ENCODE measurements around the gene CD3E. TPM values are rescaled to one million over a fixed set of nuclear protein-coding genes. Genes with fewer than 3 reads are reported as not detected.
A peak's percentile ranks its signal among the peaks of the same experiment; 100 is the strongest.

CD3E gene
- total RNA-seq, 1 experiment from 2014 or later: not detected

GRCh38 chr11:118265954-118266353, 38.6 kb upstream of the CD3E start:
- H2AFZ ChIP-seq: peak overlapping the region; percentile 92; the same call in 1 of the 2 replicates
- H3K36me3 ChIP-seq (ENCODE audit: low read depth): peaks cover 12% of the 10 kb centered on the region
- peaks cover 39% of the 10 kb centered on the region for H3F3A ChIP-seq (ENCODE audit: insufficient read depth, low read depth)
- intact Hi-C loops (cut with micrococcal nuclease; ENCODE audit: unreplicated experiment): no loop called here
- POLR2A ChIA-PET (ENCODE audit: unreplicated experiment): interaction anchor here (0.6 to 0.7 kb wide), 4 partner anchors 12 to 1381 kb away, joined by 3 to 4 read pairs (median 3); no protein-coding TSS in a partner anchor
- H3K4me1 ChIP-seq (replicated peaks; ENCODE audit: insufficient read depth): peaks cover 40% of the 10 kb centered on the region
- H3K4me3 ChIP-seq: no peak overlapping the region
- H3K27ac ChIP-seq: no peak overlapping the region; the same call in 1 of the 2 replicates
- peaks cover 24% of the 10 kb centered on the region for H3K79me2 ChIP-seq (ENCODE audit: low read depth)
- no TSS peak for BruUV-seq (replicated peaks)
- peak; percentile 69 to 71 for DNase-seq
- peak overlapping the region; percentile 88 for H3K4me2 ChIP-seq
- CTCF ChIA-PET: interaction anchor here (0.6 to 0.8 kb wide), 2 partner anchors 11 to 14 kb away, joined by 5 to 7 read pairs; no protein-coding TSS in a partner anchor
- TF ChIP-seq EZH2 (IDR thresholded peaks at IDR 0.05; ENCODE audit: low read depth) (no peak), CTCF (conservative IDR thresholded peaks at IDR 0.05) (no peak)
- no peaks in the 10 kb centered on the region; the same call in 1 of the 2 replicates for H3K9me2 ChIP-seq (ENCODE audit: insufficient read depth)
- H3K27me3 ChIP-seq (ENCODE audit: insufficient read depth, low read depth): no peaks in the 10 kb centered on the region
- H3K9me3 ChIP-seq (ENCODE audit: insufficient read depth, low read depth): no peaks in the 10 kb centered on the region
- no peaks in the 10 kb centered on the region for H4K20me1 ChIP-seq (ENCODE audit: insufficient read depth)

GRCh38 chr11:118267486-118267885, 37.0 kb upstream of the CD3E start:
- Histone ChIP-seq H3K4me2 (no peak overlapping the region), H3K79me2 (ENCODE audit: low read depth) (peaks cover 13% of the 10 kb centered on the region), H3K9me3 (ENCODE audit: insufficient read depth, low read depth) (no peaks in the 10 kb centered on the region), H3K36me3 (ENCODE audit: low read depth) (no peaks in the 10 kb centered on the region), H3F3A (ENCODE audit: insufficient read depth, low read depth) (peaks cover 39% of the 10 kb centered on the region), H4K20me1 (ENCODE audit: insufficient read depth) (no peaks in the 10 kb centered on the region), H3K4me3 (no peak overlapping the region), H3K27ac (no peak overlapping the region), H3K9me2 (ENCODE audit: insufficient read depth) (no peaks in the 10 kb centered on the region; the same call in 1 of the 2 replicates), H3K27me3 (ENCODE audit: insufficient read depth, low read depth) (no peaks in the 10 kb centered on the region), H3K4me1 (replicated peaks; ENCODE audit: insufficient read depth) (peaks cover 35% of the 10 kb centered on the region), H2AFZ (no peak overlapping the region)
- no TSS peak for BruUV-seq (replicated peaks)
- peak in 1 of 2 experiments; percentile 20 for DNase-seq
- intact Hi-C loops (cut with micrococcal nuclease; ENCODE audit: unreplicated experiment): no loop called here
- TF ChIP-seq CTCF (conservative IDR thresholded peaks at IDR 0.05) (no peak), EZH2 (IDR thresholded peaks at IDR 0.05; ENCODE audit: low read depth) (no peak)
- POLR2A ChIA-PET (ENCODE audit: unreplicated experiment): interaction anchor here (0.6 kb wide), 1 partner anchor 59 kb away, joined by 3 read pairs; no protein-coding TSS in a partner anchor
- CTCF ChIA-PET: no interaction called here

- Histone ChIP-seq H3K27ac (no peak overlapping the region), H3K79me2 (ENCODE audit: low read depth) (no peaks in the 10 kb centered on the region), H3F3A (ENCODE audit: insufficient read depth, low read depth) (peaks cover 18% of the 10 kb centered on the region), H3K9me3 (ENCODE audit: insufficient read depth, low read depth) (no peaks in the 10 kb centered on the region), H3K4me2 (no peak overlapping the region), H3K27me3 (ENCODE audit: insufficient read depth, low read depth) (no peaks in the 10 kb centered on the region), H3K9me2 (ENCODE audit: insufficient read depth) (no peaks in the 10 kb centered on the region; the same call in 1 of the 2 replicates), H3K4me1 (replicated peaks; ENCODE audit: insufficient read depth) (peaks cover 34% of the 10 kb centered on the region), H3K36me3 (ENCODE audit: low read depth) (no peaks in the 10 kb centered on the region), H2AFZ (no peak overlapping the region), H4K20me1 (ENCODE audit: insufficient read depth) (no peaks in the 10 kb centered on the region), H3K4me3 (no peak overlapping the region)
- ChIA-PET CTCF (no interaction called here), POLR2A (ENCODE audit: unreplicated experiment) (no interaction called here)
- no peak for DNase-seq
- TF ChIP-seq EZH2 (IDR thresholded peaks at IDR 0.05; ENCODE audit: low read depth): no peak
- TF ChIP-seq CTCF (conservative IDR thresholded peaks at IDR 0.05): no peak
- BruUV-seq (replicated peaks): no TSS peak
- intact Hi-C loops (cut with micrococcal nuclease; ENCODE audit: unreplicated experiment): no loop called here
Measured at GRCh38 chr11:118272001-118272400, 32.5 kb upstream of the CD3E start.

Measured in PC-9 (cell line).